HG02588 (cell line): ENCODE data around the gene MTHFD2L.

Experiments
- ATAC-seq: cut with Tn5 transposase; IDR thresholded peaks from one replicate; pipeline ENCODE4 v1.9.1; 2021; ENCODE audit warnings: mild to moderate bottlenecking, moderate library complexity; ENCODE audit not compliant: unreplicated experiment

MTHFD2L gene

GRCh38 chr4:74235135-74235534 is 77.2 kb downstream of the MTHFD2L start:
- peak; percentile 75 for ATAC-seq

DNA sequence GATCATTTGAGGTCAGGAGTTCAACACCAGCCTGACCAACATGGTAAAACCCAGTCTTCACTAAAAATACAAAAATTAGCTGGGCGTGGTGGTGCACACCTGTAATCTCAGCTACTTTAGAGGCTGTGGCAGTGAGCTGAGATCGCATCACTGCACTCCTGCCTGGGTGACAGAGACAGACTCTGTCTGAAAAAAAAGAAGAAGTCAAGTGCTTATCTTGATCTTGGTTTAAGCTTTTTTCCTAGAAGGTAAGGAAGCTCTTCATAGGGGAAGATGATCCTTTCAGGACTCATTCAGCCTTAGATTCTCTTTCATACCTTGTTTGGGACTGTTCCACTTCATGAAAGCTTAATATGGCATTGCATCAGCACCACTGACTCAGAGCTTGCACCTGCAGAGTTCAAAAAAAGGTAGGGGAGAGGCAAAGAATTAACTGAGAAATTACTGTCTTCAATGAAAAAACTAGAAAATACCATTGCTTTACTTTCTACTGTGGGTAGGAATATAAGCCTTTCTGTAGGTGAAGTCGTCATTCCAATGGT is 79.6 kb downstream of the MTHFD2L start:
- ATAC-seq = no peak

- no peak for ATAC-seq
Measured at GRCh38 chr4:74244049-74244448, 86.1 kb downstream of the MTHFD2L start.

- no peak for ATAC-seq
Measured at GRCh38 chr4:74252933-74253332, 95.0 kb downstream of the MTHFD2L start.

GRCh38 chr4:74254386-74254785 is 96.5 kb downstream of the MTHFD2L start:
- no peak for ATAC-seq

- no peak for ATAC-seq
Measured at GRCh38 chr4:74255096-74255495, 97.2 kb downstream of the MTHFD2L start.

- ATAC-seq = no peak
Measured at GRCh38 chr4:74258963-74259362, 101.0 kb downstream of the MTHFD2L start.

- ATAC-seq = no peak
Measured at GRCh38 chr4:74260036-74260435, 102.1 kb downstream of the MTHFD2L start.

DNA sequence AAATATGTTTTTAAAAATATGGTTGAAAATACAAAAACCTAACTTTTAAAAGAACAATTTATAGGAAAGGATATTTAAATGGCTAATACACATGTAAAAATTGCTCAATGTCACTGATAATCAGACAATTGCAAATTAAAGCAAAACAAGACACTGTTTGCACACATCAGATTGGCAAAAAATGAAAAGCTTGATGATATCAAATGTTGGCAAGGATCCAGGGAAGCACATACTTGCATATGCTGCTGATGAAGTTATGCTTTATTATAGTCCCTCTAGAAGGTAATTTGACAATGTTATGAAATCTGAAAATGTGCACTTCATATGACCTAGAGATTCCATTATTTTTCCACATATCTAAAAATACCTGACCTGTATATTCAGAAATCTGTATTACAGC is 104.6 kb downstream of the MTHFD2L start:
- ATAC-seq = no peak

DNA sequence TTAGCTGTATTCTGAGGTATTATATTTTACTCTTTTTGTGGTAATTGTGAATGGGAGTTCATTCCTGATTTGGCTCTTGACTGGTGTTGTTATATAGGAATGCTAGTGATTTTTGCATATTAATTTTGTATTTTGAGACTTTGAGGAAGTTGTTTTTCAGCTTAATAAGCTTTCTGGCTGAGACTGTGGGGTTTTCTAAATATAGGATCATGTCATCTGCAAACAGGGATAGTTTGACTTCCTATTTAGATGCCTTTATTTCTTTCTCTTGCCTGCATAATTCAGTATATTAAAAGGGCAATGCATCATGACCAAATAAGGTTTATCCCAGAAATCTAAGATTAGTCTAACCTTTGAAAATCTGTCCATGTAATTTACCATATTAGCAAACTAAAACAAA is 105.6 kb downstream of the MTHFD2L start:
- ATAC-seq = no peak

GRCh38 chr4:74266081-74266480 is 108.2 kb downstream of the MTHFD2L start:
- ATAC-seq = no peak

- no peak for ATAC-seq
Measured at GRCh38 chr4:74267998-74268606, 110.2 kb downstream of the MTHFD2L start.

- ATAC-seq = no peak
Measured at GRCh38 chr4:74268643-74269042, 110.7 kb downstream of the MTHFD2L start.

- no peak for ATAC-seq
Measured at GRCh38 chr4:74278490-74278889, 120.6 kb downstream of the MTHFD2L start.

DNA sequence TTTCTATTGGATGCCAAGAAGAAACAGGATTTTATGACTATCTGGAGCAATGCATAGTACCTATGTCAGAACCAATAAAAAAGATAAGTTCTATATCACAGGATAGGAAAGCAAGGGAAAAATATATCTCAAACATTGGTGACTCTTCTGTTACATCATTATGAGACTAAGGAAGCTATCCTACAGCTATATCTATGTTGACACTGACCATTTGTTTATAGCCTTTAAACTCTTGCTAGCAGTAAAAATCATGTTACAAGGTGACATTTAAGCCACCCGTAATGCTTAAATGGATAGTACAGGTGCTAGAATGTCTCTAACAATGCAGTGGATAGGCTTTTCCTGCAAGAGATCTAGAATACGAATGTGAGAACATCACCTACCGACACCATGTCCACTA is 121.8 kb downstream of the MTHFD2L start:
- ATAC-seq = no peak

GRCh38 chr4:74282926-74283325 is 125.0 kb downstream of the MTHFD2L start:
- no peak for ATAC-seq

GRCh38 chr4:74283614-74284013 is 125.7 kb downstream of the MTHFD2L start:
- ATAC-seq = no peak

DNA sequence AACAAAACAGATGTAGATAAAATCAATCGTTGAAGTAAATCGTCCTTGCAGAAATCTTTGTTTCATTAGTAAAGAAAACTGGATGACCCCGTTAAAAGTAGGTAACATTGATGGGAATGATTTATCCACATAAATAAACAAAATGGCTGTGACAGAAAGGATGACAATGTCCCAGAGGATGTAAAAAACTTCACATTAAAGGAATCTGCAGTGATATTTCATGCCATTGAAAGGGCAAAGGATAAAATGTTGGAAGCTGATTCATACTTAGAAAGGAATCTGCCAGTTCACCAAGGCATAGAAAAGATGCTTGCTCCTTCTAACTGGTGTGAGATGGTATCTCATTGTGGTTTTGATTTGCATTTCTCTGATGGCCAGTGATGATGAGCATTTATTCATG is 126.1 kb downstream of the MTHFD2L start:
- ATAC-seq = no peak

DNA sequence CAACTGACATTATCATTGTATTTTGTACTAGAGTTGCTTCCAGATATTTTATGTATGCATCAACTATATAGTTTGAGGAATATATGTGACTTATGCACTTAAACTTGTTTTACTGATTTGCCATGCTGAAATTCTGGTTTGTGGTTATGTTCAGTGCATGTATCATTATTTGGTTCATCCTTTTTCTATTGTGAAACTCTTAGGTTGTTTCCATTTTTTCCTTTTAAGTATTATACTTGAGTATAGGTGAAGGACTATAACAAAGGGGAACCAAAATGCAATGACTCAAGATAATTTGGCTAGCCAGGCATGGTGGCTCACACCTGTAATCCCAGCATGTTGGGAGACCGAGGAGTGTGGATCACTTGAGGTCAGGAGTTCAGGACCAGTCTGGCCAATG is 129.2 kb downstream of the MTHFD2L start:
- no peak for ATAC-seq

- no peak for ATAC-seq
Measured at GRCh38 chr4:74287791-74288190, 129.9 kb downstream of the MTHFD2L start.

GRCh38 chr4:74291471-74291870 is 133.6 kb downstream of the MTHFD2L start:
- ATAC-seq = no peak

- ATAC-seq = no peak
Measured at GRCh38 chr4:74292111-74292870, 134.4 kb downstream of the MTHFD2L start.
